GM12892 (cell line): ENCODE results near the gene CBFA2T3.

Experiments used
- POLR2A ChIP-seq: IDR thresholded peaks from 2 replicates; pipeline ENCODE4 v1.6.1; 2011; ENCODE audit warnings: low read depth, low read length, control low read depth
- POLR2AphosphoS5 ChIP-seq: IDR thresholded peaks from 2 replicates; pipeline ENCODE4 v1.6.1; 2011; ENCODE audit warnings: low read depth, low read length, control low read depth

DNA sequence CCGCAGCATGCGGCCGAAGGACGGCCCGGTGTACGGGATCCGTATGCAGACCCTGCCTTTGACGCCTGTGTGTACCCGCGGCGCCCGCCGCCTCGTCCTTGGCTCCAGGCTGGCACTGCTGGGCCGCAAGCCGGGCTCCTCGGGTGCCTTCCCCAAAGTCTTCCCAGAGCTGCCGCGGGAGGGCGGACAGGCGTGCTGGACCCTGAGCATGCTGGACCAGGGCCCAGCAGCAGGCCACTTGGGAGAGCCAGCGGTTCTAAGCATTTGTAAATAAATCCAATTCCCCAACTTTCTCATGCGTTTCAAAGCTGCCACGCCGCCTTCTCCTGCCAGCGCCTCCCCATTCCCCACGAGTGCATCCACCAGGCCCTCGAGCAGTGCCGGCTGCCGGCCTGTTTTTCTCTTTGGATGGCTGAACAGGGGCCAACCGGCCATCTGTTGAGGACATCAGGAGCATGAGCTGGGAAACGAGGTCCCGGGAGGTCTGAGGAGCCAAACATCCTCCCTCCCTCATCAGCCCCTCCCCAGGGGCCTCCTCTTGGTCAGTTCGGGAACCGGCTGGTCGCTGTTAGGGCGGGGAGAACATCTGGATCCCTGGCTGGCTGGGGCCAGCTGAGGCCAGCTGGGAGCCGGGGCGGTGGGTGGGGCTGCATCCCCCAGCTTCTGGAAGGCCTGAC, 90.0 kb downstream of the CBFA2T3 start:
- TF ChIP-seq POLR2A (no peak), POLR2AphosphoS5 (no peak)
